Measurements from ENCODE around the gene IVD. TPM values are rescaled to one million over a fixed set of nuclear protein-coding genes. Genes with fewer than 3 reads are reported as not detected.

IVD gene
- total and polyA plus RNA-seq, 2 of the 4 experiments (the other 2 are of a cell fraction), result 31.7 to 41.1 TPM

GRCh38 chr15:40446144-40446543, 40.5 kb downstream of the IVD start:
- Histone ChIP-seq H2BK120ac (ENCODE audit: low read depth, low read length) (peak overlapping the region; percentile 30), H2BK15ac (ENCODE audit: low read depth, low read length) (peak overlapping the region; percentile 1; the same call in 1 of the 3 replicates), H3K14ac (replicated peaks; ENCODE audit: low read depth, low read length) (peak overlapping the region; percentile 68), H3K27ac (ENCODE audit: insufficient read depth, low read length) (no peak overlapping the region; the same call in 1 of the 2 replicates), H4K5ac (ENCODE audit: low read depth, low read length) (no peak overlapping the region), H4K8ac (ENCODE audit: low read depth in 2 of 2, low read length in 2 of 2) (peak overlapping the region in 1 of 2 experiments; percentile 22; a peak in 1 of 4 replicates), H3K4me2 (ENCODE audit: low read depth, low read length) (no peak overlapping the region), H3K9me1 (ENCODE audit: insufficient read depth, low read length) (peaks cover 23% of the 10 kb centered on the region), H3K79me1 (ENCODE audit: low read depth in 1 of 2, low read length in 2 of 2) (peaks cover 28 to 80% of the 10 kb centered on the region in 2 experiments), H4K20me1 (ENCODE audit: insufficient read depth, low read length) (peaks cover 72% of the 10 kb centered on the region), H3K9me3 (ENCODE audit: control insufficient read depth, insufficient read depth, low read length) (no peaks in the 10 kb centered on the region), H2AK5ac (ENCODE audit: low read depth, low read length) (peak overlapping the region; percentile 61; the same call in 1 of the 2 replicates), H3K36me3 (ENCODE audit: control insufficient read depth, insufficient read depth, low read length) (no peaks in the 10 kb centered on the region), H3K4me1 (ENCODE audit: control insufficient read depth, insufficient read depth, low read length) (peaks cover 14% of the 10 kb centered on the region), H3K23ac (ENCODE audit: low read depth, low read length) (0 out of 2 replicates have a peak overlapping the region, but pooled peaks have one; percentile 78), H2AFZ (replicated peaks; ENCODE audit: low read length, poor library complexity) (no peak overlapping the region), H2AK9ac (replicated peaks; ENCODE audit: low read depth, low read length, poor library complexity) (no peak overlapping the region), H3K4ac (ENCODE audit: low read depth, low read length) (peak overlapping the region; percentile 66), H3K56ac (ENCODE audit: extremely low read depth, insufficient read depth, low read length) (no peak overlapping the region), H3K27me3 (ENCODE audit: control insufficient read depth, insufficient read depth, low read length) (no peaks in the 10 kb centered on the region), H3K9ac (ENCODE audit: low read depth, low read length) (no peak overlapping the region), H3K4me3 (ENCODE audit: insufficient read depth, low read depth, low read length) (no peak overlapping the region), H2BK5ac (ENCODE audit: low read depth, low read length, poor library complexity, severe bottlenecking) (no peak overlapping the region), H4K91ac (ENCODE audit: insufficient read depth, low read depth, low read length) (no peak overlapping the region), H3K18ac (ENCODE audit: low read depth, low read length) (no peak overlapping the region), H2BK20ac (ENCODE audit: low read depth, low read length) (0 out of 2 replicates have a peak overlapping the region, but pooled peaks have one; percentile 28)
- intact Hi-C loops (cut with micrococcal nuclease) (no loop called here), in situ Hi-C loops (cut with MboI; ENCODE audit: low sequenced_read_pairs) (no loop called here), dilution Hi-C loops (cut with HindIII; ENCODE audit: low sequenced_read_pairs, unreplicated experiment) (no loop called here)
- ChIA-PET POLR2A (ENCODE audit: unreplicated experiment) (interaction anchor here (0.5 kb wide), 1 partner anchor 121 kb away, joined by 3 read pairs; no protein-coding TSS in a partner anchor), CTCF (no interaction called here)
- BruUV-seq (replicated peaks), result no TSS peak
- WGBS, 2 experiments (ENCODE audit: extremely low coverage in 2 of 2, insufficient read length in 1 of 2), result no CpG with 5 or more reads among the region's 3 CpGs
- TF ChIP-seq POLR2A (IDR thresholded peaks at IDR 0.05; ENCODE audit: low read depth, low read length) (no peak), NFE2L2 (IDR thresholded peaks at IDR 0.05; ENCODE audit: low read depth, low read length) (no peak), RAD21 (IDR thresholded peaks at IDR 0.05; ENCODE audit: low read length) (no peak), FOS (IDR thresholded peaks at IDR 0.05; ENCODE audit: low read depth, low read length) (no peak), CHD1 (IDR thresholded peaks at IDR 0.05; ENCODE audit: low read depth, low read length) (no peak), RCOR1 (IDR thresholded peaks at IDR 0.05; ENCODE audit: insufficient replicate concordance, low read length) (no peak), CEBPB (IDR thresholded peaks at IDR 0.05; ENCODE audit: low read depth, low read length) (no peak), BHLHE40 (IDR thresholded peaks at IDR 0.05; ENCODE audit: low read depth, low read length) (no peak)
- TF ChIP-seq, protein P1, sequence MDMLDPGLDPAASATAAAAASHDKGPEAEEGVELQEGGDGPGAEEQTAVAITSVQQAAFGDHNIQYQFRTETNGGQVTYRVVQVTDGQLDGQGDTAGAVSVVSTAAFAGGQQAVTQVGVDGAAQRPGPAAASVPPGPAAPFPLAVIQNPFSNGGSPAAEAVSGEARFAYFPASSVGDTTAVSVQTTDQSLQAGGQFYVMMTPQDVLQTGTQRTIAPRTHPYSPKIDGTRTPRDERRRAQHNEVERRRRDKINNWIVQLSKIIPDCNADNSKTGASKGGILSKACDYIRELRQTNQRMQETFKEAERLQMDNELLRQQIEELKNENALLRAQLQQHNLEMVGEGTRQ (IDR thresholded peaks at IDR 0.05; ENCODE audit: low read depth, low read length), result no peak
- ATAC-seq (ENCODE audit: low read depth), result no peak
- no peak for DNase-seq

All from IMR-90 (cell line).